Measurements from ENCODE around the gene LMLN. TPM values are rescaled to one million over a fixed set of nuclear protein-coding genes. Genes with fewer than 3 reads are reported as not detected.

LMLN gene
- polyA plus RNA-seq, 1 donor (not counting 4 experiments of a cell fraction or from before 2014, with no cell fraction given): 5.2 TPM

DNA sequence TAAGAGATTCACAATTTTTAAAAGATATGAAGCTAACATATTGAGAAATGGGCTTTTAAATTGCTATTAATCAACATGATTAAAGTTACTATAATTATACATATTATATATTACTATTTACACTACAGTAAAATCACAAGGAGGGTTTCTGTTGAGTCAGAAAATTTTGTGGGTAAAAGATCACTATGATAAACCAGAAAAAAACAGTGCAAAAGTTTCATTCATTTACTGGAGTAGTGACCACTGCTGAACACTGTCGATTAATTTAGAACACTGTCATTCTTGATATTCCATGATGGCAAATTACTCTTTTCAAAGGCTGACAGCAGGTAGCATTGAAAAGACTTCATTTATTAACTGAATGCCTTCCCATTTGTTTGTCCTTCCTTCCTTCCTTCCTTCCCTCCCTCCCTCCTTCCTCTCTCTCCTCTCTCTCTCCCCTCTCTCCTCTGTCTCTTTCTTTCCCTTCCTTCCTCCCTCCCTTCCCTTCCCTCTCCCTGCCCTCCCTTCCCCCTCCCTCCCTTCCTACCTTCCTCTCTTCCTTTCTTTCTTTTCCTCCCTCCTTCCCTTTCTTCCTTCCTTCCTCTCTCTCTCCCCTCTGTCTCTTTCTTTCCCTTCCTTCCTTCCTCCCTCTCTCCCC lies 19.2 kb upstream of the LMLN start:
- dilution Hi-C loops (cut with MboI; ENCODE audit: extremely low pct_ligation_motif_present, low sequenced_read_pairs): no loop called here
- no peak overlapping the region for H3K27ac ChIP-seq (ENCODE audit: control insufficient read depth, insufficient read depth, low read length)
- H3K9me1 ChIP-seq (ENCODE audit: control insufficient read depth, extremely low read depth, insufficient read depth, low read length): no peaks in the 10 kb centered on the region
- no peaks in the 10 kb centered on the region for H4K20me1 ChIP-seq (ENCODE audit: control insufficient read depth, extremely low read depth, insufficient read depth, low read length)
- H3K79me2 ChIP-seq (ENCODE audit: control insufficient read depth, insufficient read depth, low read length): no peaks in the 10 kb centered on the region
- H3K4me3 ChIP-seq (ENCODE audit: control insufficient read depth in 2 of 3, extremely low read depth in 1 of 3, insufficient read depth in 2 of 3, low read depth in 1 of 3, low read length in 3 of 3): no peak overlapping the region
- H3K9ac ChIP-seq (ENCODE audit: control insufficient read depth, extremely low read depth, insufficient read depth, low read length): no peak overlapping the region
- H3K27me3 ChIP-seq (ENCODE audit: control insufficient read depth, extremely low read depth, insufficient read depth, low read length): no peaks in the 10 kb centered on the region
- DNase-seq (ENCODE audit: low read depth, low spot score) (no peak), FAIRE-seq (no peak)
- no peak overlapping the region for H2AFZ ChIP-seq (ENCODE audit: control insufficient read depth, low read length)
- H3K9me3 ChIP-seq (ENCODE audit: control insufficient read depth, low read depth, low read length): no peaks in the 10 kb centered on the region
- no peak overlapping the region for H3K4me2 ChIP-seq (ENCODE audit: control insufficient read depth, extremely low read depth, insufficient read depth, low read depth, low read length)
- H3K4me1 ChIP-seq (ENCODE audit: control insufficient read depth, extremely low read depth, insufficient read depth, low read length): no peaks in the 10 kb centered on the region
- no peaks in the 10 kb centered on the region for H3K36me3 ChIP-seq (ENCODE audit: control insufficient read depth in 2 of 2, extremely low read depth in 1 of 2, insufficient read depth in 2 of 2, low read length in 2 of 2)
- TF ChIP-seq, protein P1, sequence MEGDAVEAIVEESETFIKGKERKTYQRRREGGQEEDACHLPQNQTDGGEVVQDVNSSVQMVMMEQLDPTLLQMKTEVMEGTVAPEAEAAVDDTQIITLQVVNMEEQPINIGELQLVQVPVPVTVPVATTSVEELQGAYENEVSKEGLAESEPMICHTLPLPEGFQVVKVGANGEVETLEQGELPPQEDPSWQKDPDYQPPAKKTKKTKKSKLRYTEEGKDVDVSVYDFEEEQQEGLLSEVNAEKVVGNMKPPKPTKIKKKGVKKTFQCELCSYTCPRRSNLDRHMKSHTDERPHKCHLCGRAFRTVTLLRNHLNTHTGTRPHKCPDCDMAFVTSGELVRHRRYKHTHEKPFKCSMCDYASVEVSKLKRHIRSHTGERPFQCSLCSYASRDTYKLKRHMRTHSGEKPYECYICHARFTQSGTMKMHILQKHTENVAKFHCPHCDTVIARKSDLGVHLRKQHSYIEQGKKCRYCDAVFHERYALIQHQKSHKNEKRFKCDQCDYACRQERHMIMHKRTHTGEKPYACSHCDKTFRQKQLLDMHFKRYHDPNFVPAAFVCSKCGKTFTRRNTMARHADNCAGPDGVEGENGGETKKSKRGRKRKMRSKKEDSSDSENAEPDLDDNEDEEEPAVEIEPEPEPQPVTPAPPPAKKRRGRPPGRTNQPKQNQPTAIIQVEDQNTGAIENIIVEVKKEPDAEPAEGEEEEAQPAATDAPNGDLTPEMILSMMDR (optimal IDR thresholded peaks at IDR 0.05 in 1 of 3, IDR thresholded peaks at IDR 0.05 in 1 of 3, conservative IDR thresholded peaks at IDR 0.05 in 1 of 3; ENCODE audit: extremely low read depth in 1 of 3, insufficient read depth in 2 of 3, low read length in 3 of 3): no peak
- TF ChIP-seq EZH2 (IDR thresholded peaks at IDR 0.05; ENCODE audit: low read length): no peak

DNA sequence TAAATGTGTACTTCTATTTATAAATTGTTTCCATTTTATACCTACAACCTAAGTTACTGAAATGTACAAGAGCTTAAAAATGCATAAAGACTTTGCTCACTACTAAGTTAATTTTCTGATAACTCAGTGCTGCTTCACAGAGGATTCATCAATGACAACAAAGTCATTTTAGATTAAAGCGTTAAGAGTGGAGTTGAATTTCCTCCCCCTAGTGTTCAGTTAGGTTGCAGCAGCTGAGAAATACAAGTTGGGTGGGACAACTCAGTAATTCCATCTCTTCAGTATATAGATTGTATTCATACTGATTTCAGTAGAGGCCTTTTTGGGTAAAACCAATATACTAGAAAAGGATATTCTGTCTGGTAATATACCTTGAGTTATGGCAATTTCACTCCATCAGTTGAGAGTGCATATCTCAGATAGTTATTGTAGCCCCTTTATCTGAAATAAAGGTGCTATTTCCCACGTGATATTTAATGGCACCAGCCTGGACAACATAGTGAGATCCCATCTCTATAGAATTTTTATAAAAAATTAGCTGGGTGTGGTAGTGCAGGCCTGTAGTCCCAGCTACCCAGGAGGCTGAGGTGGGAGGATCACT lies 17.0 kb upstream of the LMLN start:
- H3K27me3 ChIP-seq (ENCODE audit: control insufficient read depth, extremely low read depth, insufficient read depth, low read length): no peaks in the 10 kb centered on the region
- H3K36me3 ChIP-seq (ENCODE audit: control insufficient read depth in 2 of 2, extremely low read depth in 1 of 2, insufficient read depth in 2 of 2, low read length in 2 of 2): no peaks in the 10 kb centered on the region
- no peak overlapping the region for H3K27ac ChIP-seq (ENCODE audit: control insufficient read depth, insufficient read depth, low read length)
- no peaks in the 10 kb centered on the region for H4K20me1 ChIP-seq (ENCODE audit: control insufficient read depth, extremely low read depth, insufficient read depth, low read length)
- no peak overlapping the region for H3K4me3 ChIP-seq (ENCODE audit: control insufficient read depth in 2 of 3, extremely low read depth in 1 of 3, insufficient read depth in 2 of 3, low read depth in 1 of 3, low read length in 3 of 3)
- H3K4me2 ChIP-seq (ENCODE audit: control insufficient read depth, extremely low read depth, insufficient read depth, low read depth, low read length): no peak overlapping the region
- no peak overlapping the region for H2AFZ ChIP-seq (ENCODE audit: control insufficient read depth, low read length)
- no peaks in the 10 kb centered on the region for H3K79me2 ChIP-seq (ENCODE audit: control insufficient read depth, insufficient read depth, low read length)
- dilution Hi-C loops (cut with MboI; ENCODE audit: extremely low pct_ligation_motif_present, low sequenced_read_pairs): no loop called here
- no peak for DNase-seq (ENCODE audit: low read depth, low spot score)
- peak; percentile 62 for FAIRE-seq
- TF ChIP-seq EZH2 (IDR thresholded peaks at IDR 0.05; ENCODE audit: low read length): no peak
- TF ChIP-seq, protein P1 (optimal IDR thresholded peaks at IDR 0.05 in 1 of 3, IDR thresholded peaks at IDR 0.05 in 1 of 3, conservative IDR thresholded peaks at IDR 0.05 in 1 of 3; ENCODE audit: extremely low read depth in 1 of 3, insufficient read depth in 2 of 3, low read length in 3 of 3): peak; percentile 45 to 77 (median 52)
- H3K9me3 ChIP-seq (ENCODE audit: control insufficient read depth, low read depth, low read length): no peaks in the 10 kb centered on the region
- no peaks in the 10 kb centered on the region for H3K9me1 ChIP-seq (ENCODE audit: control insufficient read depth, extremely low read depth, insufficient read depth, low read length)
- H3K9ac ChIP-seq (ENCODE audit: control insufficient read depth, extremely low read depth, insufficient read depth, low read length): no peak overlapping the region
- H3K4me1 ChIP-seq (ENCODE audit: control insufficient read depth, extremely low read depth, insufficient read depth, low read length): no peaks in the 10 kb centered on the region

All from keratinocyte (primary cell).